Left lung (tissue), 10 donors: ENCODE measurements around the gene CCDC85C. TPM values are rescaled to one million over a fixed set of nuclear protein-coding genes. Genes with fewer than 3 reads are reported as not detected.
A peak's percentile ranks its signal among the peaks of the same experiment; 100 is the strongest.

ENCODE experiments used
- ATAC-seq: fragments of 200-7000 bp; cut with Tn5 transposase; one replicate; pipeline ENCODE4 v1.9.1; 2020; ENCODE audit warnings: moderate library complexity
- DNase-seq, 4 donors: peaks; one replicate each; pipeline ENCODE4 v3.0.0-alpha.2; 2013 to 2020
- H3K27ac ChIP-seq, 2 donors: fragments of 200-600 bp; sonication (generic) in 1 of 2; one replicate each; pipeline versions ENCODE4 v1.5.0 to v1.8.0; 2020 to 2021
- H3K27me3 ChIP-seq, 2 donors: fragments of 200-600 bp; sonication (generic) in 1 of 2; one replicate each; pipeline versions ENCODE4 v1.5.0 to v1.8.0; 2020 to 2021
- H3K36me3 ChIP-seq, 2 donors: fragments of 200-600 bp; sonication (generic) in 1 of 2; one replicate each; pipeline versions ENCODE4 v1.5.0 to v1.8.0; 2020 to 2021
- H3K4me1 ChIP-seq, 2 donors: fragments of 200-600 bp; one replicate each; pipeline ENCODE4 v1.8.0; 2021
- H3K4me3 ChIP-seq, 2 donors: fragments of 200-600 bp; sonication (generic) in 1 of 2; one replicate each; pipeline versions ENCODE4 v1.5.0 to v1.8.0; 2020 to 2021; ENCODE audit warnings: mild to moderate bottlenecking in 1 of 2
- H3K9me3 ChIP-seq, 2 donors: fragments of 200-600 bp; sonication (generic) in 1 of 2; one replicate each; pipeline versions ENCODE4 v1.5.0 to v1.8.0; 2020 to 2021
- intact Hi-C, 2 donors: fragments of 100-400 bp; cut with DNase I; formaldehyde crosslinking; loops; one replicate each; pipeline versions ENCODE4 v1.11.2 to v1.14.2; 2022
- polyA plus RNA-seq, 6 donors: library from polyadenylated mRNA; unstranded; fragments of 120-200 nt; gene quantifications; one replicate each; pipeline ENCODE4 v1.2.1, GENCODE V29; 2013; ENCODE audit not compliant: insufficient read length in 6 of 6
- total RNA-seq, 2 donors: library from RNA; stranded (reverse); fragmentation: NEBNext Ultra II Directional; extraction: Animal tissue kit (Norgen Biotek cat#: 25700); gene quantifications; one replicate each; pipeline ENCODE4 v1.2.1, GENCODE V29; 2021
- TF ChIP-seq, protein P1 (sequence below), 2 donors: fragments of 200-600 bp; sonication (generic) in 1 of 2; IDR thresholded peaks; one replicate each; pipeline versions ENCODE4 v1.5.0 to v1.8.0; 2021; ENCODE audit warnings: antibody characterized with exemption in 2 of 2
- donor health status: DM: no; HTN: yes; CAD: no.
- donor health status: DM: no; HTN: no; CAD: no.

Gene CCDC85C
- total and polyA plus RNA-seq, 8 donors, result 6.3 to 19.0 (median 13.2) TPM

DNA sequence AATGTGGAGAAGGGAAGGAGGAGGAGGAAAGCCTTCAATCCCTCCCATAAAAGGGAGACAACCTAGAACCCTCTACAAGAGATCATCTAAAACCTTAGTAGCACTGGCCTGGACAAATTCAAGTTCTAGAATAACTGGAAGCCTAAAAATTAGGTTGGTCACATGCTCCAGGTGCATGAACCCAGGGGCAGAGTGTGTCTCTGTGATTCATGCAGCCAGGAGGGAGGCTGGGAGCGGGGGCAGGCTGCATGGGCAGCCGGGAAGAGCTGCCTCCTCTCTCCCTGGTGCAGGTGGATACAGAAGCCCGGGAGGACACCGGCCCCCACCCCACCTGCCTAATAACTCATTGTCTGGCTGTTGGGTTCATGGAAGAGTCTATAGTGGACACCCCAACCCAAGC is 38.6 kb downstream of the CCDC85C start:
- intact Hi-C loops, result loop anchor here in 1 of 2 donors (10.0 kb wide), 1 partner anchor 59 kb away; no protein-coding TSS in a partner anchor
- no peaks in the 10 kb centered on the region for H3K27me3 ChIP-seq
- H3K9me3 ChIP-seq, result no peaks in the 10 kb centered on the region
- DNase-seq (no peak), ATAC-seq (no peak)
- no peak overlapping the region for H3K27ac ChIP-seq
- peaks cover 11 to 49% of the 10 kb centered on the region in 2 donors for H3K4me1 ChIP-seq
- TF ChIP-seq, protein P1, sequence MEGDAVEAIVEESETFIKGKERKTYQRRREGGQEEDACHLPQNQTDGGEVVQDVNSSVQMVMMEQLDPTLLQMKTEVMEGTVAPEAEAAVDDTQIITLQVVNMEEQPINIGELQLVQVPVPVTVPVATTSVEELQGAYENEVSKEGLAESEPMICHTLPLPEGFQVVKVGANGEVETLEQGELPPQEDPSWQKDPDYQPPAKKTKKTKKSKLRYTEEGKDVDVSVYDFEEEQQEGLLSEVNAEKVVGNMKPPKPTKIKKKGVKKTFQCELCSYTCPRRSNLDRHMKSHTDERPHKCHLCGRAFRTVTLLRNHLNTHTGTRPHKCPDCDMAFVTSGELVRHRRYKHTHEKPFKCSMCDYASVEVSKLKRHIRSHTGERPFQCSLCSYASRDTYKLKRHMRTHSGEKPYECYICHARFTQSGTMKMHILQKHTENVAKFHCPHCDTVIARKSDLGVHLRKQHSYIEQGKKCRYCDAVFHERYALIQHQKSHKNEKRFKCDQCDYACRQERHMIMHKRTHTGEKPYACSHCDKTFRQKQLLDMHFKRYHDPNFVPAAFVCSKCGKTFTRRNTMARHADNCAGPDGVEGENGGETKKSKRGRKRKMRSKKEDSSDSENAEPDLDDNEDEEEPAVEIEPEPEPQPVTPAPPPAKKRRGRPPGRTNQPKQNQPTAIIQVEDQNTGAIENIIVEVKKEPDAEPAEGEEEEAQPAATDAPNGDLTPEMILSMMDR (IDR thresholded peaks at IDR 0.05), result no peak
- no peak overlapping the region for H3K4me3 ChIP-seq
- no peaks in the 10 kb centered on the region for H3K36me3 ChIP-seq

DNA sequence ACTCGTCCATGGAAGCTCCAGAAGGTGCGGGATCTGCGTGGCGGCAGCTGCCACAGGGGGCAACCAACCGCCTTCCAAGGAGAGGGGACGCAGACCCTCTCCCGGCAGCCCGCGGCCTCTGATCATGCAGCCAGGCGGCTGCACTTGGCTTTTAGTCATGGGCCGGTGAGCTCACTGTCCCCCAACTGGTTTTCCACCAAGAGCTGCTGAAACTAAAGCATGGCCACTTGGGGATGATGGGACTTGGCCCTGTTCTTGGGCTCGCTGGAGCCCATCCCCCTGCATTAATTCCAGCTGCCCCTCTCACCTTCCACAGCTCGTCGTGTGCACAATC is 39.1 kb downstream of the CCDC85C start:
- peak overlapping the region in 1 of 2 donors; percentile 13 for H3K27ac ChIP-seq
- TF ChIP-seq, protein P1 (IDR thresholded peaks at IDR 0.05), result no peak
- ATAC-seq (no peak), DNase-seq (peak in 1 of 4 donors; percentile 52)
- peaks cover 11 to 45% of the 10 kb centered on the region in 2 donors for H3K4me1 ChIP-seq
- H3K9me3 ChIP-seq, result no peaks in the 10 kb centered on the region
- no peaks in the 10 kb centered on the region for H3K27me3 ChIP-seq
- no peaks in the 10 kb centered on the region for H3K36me3 ChIP-seq
- intact Hi-C loops, result loop anchor here in 1 of 2 donors (10.0 kb wide), 1 partner anchor 60 kb away; no protein-coding TSS in a partner anchor
- no peak overlapping the region for H3K4me3 ChIP-seq

DNA sequence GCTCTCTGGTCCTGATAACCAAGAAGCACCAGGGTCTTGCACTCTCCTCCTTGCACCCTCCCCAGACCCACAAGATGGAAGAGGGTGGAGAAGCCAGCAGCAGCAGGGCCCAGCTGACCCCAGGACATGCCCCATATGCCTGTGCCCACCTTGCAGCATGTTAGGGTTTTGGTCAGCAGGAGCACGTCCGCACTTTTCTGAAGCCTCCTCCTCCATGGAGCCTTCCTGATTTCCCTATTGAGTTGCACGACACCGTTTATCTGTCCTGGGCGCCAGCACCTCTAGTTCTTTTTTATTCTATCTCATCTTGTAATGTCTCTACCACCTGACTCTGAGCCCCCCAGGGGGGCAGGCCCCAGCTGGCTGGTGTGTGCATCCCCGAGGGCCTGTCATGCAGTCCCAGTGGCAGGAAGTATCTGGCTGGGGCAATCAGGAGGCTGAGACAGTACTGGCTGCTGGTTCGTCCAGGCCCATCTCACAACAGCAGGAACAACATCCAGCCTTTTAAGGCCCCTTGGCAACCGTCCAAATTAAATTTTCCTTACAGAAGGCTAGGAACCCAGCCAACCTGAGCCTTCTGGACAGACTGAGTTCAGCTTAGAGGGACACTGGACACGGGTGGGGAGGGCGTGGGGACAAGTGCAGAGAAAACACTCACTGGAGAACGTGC is 39.6 kb downstream of the CCDC85C start:
- intact Hi-C loops, result loop anchor here in 1 of 2 donors (10.0 kb wide), 1 partner anchor 60 kb away; no protein-coding TSS in a partner anchor
- Histone ChIP-seq H3K4me3 (no peak overlapping the region), H3K36me3 (no peaks in the 10 kb centered on the region), H3K27ac (peak overlapping the region in 1 of 2 donors; percentile 13), H3K4me1 (peaks cover 11 to 45% of the 10 kb centered on the region in 2 donors), H3K27me3 (no peaks in the 10 kb centered on the region), H3K9me3 (no peaks in the 10 kb centered on the region)
- DNase-seq (peak in 2 of 4 donors; percentile 88 to 92), ATAC-seq (peak; percentile 10)
- TF ChIP-seq, protein P1 (IDR thresholded peaks at IDR 0.05), result no peak

DNA sequence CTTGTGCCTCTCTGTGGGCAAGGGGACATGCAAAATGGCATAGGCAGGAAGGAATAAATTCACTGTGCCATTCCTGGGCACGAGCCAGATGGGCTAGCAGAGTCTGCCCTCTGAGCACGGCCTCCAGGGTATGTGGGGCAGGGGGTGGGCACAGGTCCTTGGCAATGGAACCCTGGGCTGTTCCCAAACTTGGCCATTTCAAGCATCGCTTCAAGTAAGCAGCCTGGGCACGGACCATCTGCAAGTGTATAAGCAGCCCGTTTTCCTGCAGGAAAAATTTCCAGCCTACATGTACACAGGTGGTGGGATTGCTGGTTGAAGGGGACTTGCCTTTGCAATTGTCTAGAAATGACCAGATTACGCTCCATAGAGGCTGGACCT is 40.3 kb downstream of the CCDC85C start:
- no peaks in the 10 kb centered on the region for H3K36me3 ChIP-seq
- H3K4me1 ChIP-seq, result peaks cover 11 to 42% of the 10 kb centered on the region in 2 donors
- H3K27ac ChIP-seq, result no peak overlapping the region
- no peak for ATAC-seq
- H3K9me3 ChIP-seq, result no peaks in the 10 kb centered on the region
- no peak for DNase-seq
- no peaks in the 10 kb centered on the region for H3K27me3 ChIP-seq
- no peak overlapping the region for H3K4me3 ChIP-seq
- TF ChIP-seq, protein P1 (IDR thresholded peaks at IDR 0.05), result no peak
- intact Hi-C loops, result loop anchor here in 1 of 2 donors (10.0 kb wide), 1 partner anchor 61 kb away; no protein-coding TSS in a partner anchor

DNA sequence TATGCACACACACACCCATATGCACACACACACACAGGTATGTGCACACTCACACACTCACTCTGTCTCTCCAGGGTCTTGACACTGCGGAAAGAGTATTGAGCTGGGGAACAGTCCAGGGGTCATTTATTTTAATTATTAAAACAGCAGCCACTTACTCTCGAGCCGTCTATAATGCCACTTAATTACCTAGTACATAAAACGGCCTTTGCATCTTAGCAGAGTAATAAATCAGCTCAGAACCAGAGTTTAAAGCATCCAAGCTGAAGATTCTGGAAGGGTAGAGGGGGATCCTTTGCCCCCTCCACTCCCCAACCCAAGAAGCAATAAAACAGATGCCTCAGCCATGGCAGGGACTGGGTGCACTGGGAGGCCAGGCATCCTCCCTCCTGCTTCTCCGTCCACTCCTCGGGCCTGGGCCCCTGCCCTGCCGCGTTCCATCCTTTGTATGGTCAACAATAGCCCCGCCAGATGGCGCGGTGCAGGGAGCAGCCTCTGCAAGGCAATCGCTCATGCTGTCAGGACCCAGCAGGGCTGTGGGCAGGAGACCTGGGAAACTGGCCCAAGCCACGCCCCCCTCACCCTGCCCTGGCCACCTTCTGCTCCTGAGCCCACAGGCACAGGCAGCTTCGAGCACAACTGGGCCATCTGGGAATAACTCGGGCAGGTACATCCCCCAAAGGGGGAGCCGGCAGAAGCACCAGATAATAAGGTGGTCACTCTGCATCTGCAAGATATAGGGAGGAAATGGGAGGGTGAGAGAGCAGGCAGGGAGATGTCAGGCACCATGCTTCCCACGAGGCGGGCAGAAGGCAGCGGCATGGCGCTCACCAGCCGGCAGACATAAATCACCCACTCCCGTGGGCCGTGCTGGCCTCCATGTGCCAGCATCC is 40.9 kb downstream of the CCDC85C start:
- peak; percentile 92 for ATAC-seq

More for the DNA sequence above, 40.9 kb downstream of the CCDC85C start:
- H3K36me3 ChIP-seq, result no peaks in the 10 kb centered on the region
- TF ChIP-seq, protein P1 (IDR thresholded peaks at IDR 0.05), result peak in 1 of 2 donors; percentile 40
- intact Hi-C loops, result loop anchor here in 1 of 2 donors (10.0 kb wide), 1 partner anchor 62 kb away; no protein-coding TSS in a partner anchor
- H3K9me3 ChIP-seq, result no peaks in the 10 kb centered on the region
- DNase-seq, result peak in 3 of 4 donors; percentile 65 to 91 (median 73)
- H3K4me3 ChIP-seq, result no peak overlapping the region
- H3K4me1 ChIP-seq, result peaks cover 11 to 36% of the 10 kb centered on the region in 2 donors
- no peak overlapping the region for H3K27ac ChIP-seq
- H3K27me3 ChIP-seq, result no peaks in the 10 kb centered on the region
